Activated gamma-delta T cell (primary cell): ENCODE results near the gene TUBA8.
"Not testable (repeated sequence)": the region's sequence is repeated elsewhere in the genome, so short reads cannot be mapped to it uniquely, and the experiment has no call there.

ENCODE experiments used
- DNase-seq: peaks from one replicate; lab custom pipeline; 2025; lab: John Stamatoyannopoulos, UW

Gene TUBA8

DNA sequence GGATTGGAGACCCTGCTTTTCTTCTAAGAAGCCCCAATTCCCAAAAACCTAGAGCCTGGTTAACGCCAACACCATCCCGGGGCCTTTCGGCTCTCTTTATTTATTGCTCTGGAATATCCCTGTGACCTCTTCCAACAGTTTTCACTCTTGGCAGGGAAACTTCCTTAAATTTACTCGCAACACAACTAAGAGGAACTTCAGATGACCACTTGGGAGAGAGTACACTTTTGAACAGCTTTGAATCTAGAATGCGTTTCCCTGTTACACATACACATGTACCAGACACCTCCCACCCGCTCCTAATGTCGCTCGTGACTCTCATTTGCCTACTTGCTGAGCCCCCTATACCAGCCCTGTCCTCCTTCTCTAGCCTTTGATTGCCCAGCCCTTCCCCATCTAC, 19.4 kb downstream of the TUBA8 start:
- no peak for DNase-seq

DNA sequence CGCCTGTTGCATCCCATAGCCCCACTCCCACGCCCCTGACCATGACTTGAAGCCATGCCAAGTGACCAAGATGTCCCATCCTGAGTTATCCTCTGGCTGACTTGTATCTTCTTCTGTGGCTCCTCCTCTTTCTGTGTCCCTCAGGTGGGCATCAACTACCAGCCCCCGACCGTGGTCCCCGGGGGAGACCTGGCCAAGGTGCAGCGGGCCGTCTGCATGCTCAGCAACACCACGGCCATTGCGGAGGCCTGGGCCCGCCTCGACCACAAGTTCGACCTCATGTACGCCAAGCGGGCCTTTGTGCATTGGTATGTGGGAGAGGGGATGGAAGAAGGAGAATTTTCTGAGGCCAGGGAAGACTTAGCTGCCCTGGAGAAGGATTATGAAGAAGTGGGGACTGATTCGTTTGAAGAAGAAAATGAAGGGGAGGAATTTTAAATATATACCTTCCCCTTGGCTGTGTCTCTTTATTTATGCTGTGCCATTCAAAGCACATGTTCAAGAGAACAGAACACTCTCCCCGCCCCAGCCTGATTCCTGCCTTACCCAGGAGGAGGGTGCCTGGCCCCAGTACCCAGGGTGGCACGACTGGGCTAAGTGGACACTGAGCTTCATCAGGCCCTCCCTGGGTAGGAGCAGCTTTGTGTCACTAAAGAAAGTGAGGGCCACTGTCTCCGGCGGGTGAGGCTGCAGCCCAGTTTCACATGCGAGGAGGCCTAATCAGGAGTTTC, 20.3 kb downstream of the TUBA8 start:
- DNase-seq = no peak

DNA sequence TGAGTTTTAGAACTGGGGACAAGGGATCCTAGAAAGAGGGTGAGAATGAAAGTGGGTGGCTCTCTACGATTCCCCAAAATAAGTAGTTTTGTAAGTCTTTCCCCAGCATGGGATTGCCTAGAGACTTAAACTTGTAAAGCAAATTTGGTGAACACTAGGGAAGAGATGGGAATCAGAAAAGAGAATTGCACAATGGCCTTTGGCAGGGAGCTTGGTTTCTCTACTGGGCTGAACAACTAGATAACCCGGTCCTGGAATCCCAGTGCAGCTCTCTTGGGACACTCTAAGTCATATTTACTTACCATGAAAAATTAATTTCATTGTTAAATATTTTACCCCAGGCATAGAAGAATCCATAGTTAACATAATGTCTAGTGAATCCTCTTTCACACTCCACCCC, 22.8 kb downstream of the TUBA8 start:
- DNase-seq = no peak

DNA sequence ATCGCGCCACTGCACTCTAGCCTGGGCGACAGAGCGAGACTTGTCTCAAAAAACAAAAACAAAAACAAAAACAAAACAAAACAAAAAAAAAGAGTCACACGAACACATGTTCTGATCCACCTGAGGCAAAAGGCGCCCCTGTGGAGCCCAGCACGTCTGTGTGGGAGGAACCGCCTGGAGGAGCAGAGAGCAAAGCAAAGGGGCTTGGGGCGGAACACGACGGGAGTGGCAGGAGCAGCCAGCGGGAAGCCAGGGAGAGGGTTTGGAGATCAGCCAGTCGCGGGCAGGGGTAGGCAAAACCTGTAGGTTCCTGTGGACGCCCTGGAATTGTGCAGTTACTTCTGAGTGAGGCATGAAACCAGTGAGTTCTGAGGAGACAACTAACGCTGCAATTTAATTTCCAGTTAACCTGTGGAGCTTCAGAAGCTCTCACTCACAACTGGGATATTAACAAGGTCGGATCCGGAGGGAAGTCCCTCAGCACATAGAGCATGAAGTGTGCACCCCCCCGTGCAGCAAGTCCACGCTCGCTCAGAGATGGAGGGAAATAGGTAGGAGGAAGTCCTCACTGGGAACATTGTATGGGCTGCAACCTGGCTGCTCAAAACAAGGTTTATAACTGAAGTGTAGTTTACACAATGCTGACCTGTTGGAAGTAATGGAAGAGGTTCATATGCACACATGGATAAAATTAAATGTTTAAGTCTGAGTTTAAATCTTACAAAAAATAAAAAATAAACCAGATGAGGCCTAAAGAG, 26.1 kb downstream of the TUBA8 start:
- no peak for DNase-seq

DNA sequence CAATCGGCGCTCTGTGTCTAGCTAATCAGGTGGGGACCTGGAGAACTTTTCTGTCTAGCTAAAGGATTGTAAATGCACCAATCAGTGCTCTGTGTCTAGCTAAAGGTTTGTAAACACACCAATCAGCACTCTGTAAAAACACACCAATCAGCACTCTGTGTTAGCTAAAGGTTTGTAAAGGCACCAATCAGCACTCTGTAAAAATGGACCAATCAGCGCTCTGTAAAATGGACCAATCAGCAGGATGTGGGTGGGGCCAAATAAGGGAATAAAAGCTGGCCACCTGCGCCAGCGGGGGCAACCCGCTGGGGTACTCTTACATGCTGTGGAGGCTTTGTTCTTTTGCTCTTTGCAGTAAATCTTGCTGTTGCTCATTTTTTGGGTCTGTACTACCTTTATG, 30.4 kb downstream of the TUBA8 start:
- DNase-seq = not testable (repeated sequence)

DNA sequence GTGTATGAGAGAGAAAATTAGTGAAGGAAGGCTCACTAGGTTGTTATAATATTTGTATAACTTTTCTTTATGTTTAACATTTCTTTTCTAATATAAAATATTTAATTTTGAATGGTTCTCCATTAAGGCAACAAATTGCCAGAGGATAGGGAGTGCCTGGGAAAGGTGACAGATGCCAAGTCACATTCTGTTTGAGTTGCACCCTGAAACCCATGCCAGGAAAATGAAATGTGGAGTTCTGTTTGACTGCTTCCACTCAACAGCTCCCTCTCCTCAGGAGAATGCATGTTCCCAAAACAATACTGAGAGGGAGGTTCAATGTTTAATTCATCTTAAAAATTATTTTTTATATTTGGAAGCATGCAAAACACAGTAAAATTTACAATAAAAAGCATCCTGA, 33.5 kb downstream of the TUBA8 start:
- no peak for DNase-seq

DNA sequence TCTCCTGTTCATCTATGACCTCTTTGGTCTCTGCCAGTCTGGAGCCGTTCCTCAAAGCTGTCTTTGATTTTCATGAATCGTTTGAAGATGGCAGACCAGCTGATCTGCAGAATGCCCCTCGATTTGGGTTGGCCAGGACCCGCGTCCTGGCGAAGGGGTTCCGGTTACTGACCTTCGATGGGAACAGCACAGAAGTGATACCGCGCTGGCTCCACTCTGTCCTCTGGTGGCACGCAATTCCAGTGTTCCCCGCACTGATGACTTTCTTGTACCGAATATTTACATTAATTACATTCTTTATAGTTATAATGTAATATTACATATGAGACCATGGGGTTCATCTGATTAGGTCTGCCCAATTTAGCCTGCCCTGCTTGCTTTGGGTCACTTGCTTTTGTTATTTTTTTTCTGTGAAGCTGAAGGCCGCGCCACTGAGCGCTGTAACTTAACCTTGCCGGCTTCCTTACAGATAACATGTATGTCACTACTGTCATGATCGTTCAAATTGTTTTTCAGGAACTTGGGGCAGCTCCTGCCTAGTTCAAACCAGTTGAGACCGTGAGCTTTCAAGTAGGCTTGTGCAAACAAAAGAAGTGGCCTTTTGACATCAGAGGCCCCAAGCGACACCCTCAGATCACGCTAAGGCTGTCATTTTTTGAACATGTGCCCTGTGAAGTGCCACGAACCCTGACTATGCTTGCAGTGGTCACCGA, 35.2 kb downstream of the TUBA8 start:
- DNase-seq = no peak

DNA sequence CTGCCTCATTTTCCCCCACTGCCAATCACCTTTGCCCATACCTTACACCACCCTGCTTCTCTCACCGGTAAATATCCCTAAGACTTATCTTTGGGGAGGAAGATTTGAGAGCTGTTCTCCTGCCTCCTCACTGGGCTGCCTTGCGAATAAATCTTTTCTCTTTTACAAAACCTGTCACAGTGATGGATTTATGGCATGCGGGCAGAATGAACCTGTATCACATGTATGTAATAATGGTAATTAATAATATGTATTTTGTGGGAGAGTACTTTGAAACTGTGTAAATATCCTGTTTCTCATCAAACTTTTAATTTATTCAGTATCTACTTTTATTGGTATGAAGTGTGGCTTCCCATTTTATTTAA, 35.8 kb downstream of the TUBA8 start:
- no peak for DNase-seq

DNA sequence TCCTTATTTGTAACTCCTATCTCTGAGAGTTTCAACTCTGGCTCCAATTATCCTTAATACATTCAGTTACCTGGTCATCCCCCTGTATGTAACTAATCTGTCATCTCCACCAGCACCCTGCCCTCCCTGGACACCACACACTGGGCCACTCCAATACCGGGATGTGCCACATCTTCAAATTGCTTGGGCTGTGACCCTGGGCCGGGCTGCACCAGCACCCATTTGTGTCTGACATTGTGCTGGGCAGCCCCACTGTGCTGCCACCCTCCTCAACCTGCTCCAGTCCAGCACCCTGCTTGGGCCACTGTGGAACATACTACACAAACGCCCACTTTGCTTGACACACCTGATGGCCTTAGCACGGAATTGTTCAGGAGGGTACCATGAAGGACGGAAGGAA, 37.2 kb downstream of the TUBA8 start:
- DNase-seq = no peak

DNA sequence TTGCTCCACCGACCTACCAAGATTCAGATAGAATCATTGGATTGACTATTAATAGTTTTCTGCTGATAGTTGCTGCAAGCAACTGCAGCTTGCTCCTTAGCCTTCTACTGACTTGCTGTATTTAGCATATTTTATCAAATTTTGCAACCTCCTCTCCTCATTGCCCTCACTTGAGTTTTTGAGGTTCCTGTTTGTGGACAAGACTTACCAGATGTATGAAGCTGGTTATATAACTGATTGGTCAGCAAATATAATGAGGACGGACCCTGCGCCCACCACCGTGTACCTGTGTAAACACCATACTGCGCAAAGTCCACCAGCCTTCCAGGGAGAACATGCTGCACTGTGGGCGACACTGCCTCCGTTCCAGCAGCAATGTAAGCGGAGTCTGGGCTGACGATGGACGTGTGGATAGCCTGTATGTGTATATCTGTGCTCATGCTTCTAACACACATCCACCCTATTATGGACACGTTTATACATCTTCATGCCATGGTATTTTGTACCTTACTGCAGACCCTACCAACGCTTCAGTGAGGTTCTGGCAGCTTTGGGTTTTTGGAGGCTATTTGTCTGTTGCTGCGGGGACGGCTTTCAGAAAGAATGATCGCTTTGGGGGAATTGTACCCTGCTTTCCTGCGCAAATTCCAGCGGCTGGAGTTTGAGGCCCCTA, 37.8 kb downstream of the TUBA8 start:
- DNase-seq = no peak

DNA sequence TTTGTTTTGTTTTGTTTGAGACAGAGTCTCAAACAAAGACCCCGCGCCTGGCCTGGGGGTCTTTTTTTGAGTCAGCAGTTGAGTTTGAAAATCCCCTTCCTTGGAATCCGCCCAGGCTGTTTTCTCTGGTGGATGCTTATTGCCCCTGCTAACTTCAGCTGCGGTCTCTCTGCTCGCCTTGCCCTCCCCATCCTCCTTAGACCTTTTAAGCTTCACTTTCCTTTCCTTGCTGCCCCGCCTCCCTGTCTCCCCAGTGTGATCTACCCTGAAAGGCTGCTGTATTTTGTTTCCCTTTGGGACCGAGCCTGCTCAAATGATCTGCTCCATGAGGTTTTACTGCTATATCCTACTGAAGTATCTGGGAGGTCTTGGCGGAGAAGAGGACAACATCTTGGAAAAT, 41.9 kb downstream of the TUBA8 start:
- DNase-seq = no peak

DNA sequence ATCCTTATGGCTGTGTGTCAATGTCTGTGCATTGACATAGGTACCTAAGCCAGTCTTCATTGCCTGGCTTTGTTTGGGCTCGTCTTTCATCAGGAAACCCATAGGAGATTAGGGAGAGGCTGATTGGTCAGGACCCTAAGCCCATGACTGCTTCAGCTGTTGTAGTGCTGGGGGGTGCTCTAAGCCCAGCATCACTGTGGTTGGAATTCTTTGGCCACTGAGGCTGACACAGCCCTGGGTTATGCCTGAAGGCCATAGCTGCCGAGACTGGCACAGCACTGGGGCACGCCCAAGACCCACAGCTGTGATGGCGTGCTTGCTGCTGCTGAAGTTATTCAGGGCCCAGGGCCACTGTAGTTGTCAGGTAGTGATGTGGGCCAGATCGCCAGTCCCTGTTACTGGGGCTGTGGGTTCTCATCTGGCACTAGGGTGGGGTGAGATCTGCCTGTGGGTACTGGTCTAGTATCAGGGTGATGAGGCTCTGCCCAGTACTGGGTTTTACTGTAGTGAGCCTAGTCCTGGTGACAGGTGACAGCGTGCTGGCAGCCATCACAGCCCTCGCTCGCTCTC, 44.3 kb downstream of the TUBA8 start:
- DNase-seq = no peak

DNA sequence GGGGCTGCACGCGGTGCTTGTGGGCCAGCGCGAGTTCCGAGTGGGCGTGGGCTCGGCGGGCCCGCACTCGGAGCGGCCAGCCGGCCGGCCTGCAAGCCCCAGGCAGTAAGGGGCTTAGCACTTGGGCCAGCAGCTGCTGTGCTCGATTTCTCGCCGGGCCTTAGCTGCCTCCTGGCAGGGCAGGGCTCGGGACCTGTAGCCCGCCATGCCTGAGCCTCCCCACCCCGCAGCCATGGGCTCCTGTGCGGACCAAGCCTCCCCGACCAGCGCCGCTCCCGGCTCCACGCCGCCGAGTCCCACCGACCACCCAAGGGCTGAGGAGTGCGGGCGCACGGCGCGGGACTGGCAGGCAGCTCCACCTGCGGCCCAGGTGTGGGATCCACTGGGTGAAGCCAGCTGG, 44.9 kb downstream of the TUBA8 start:
- not testable (repeated sequence) for DNase-seq

DNA sequence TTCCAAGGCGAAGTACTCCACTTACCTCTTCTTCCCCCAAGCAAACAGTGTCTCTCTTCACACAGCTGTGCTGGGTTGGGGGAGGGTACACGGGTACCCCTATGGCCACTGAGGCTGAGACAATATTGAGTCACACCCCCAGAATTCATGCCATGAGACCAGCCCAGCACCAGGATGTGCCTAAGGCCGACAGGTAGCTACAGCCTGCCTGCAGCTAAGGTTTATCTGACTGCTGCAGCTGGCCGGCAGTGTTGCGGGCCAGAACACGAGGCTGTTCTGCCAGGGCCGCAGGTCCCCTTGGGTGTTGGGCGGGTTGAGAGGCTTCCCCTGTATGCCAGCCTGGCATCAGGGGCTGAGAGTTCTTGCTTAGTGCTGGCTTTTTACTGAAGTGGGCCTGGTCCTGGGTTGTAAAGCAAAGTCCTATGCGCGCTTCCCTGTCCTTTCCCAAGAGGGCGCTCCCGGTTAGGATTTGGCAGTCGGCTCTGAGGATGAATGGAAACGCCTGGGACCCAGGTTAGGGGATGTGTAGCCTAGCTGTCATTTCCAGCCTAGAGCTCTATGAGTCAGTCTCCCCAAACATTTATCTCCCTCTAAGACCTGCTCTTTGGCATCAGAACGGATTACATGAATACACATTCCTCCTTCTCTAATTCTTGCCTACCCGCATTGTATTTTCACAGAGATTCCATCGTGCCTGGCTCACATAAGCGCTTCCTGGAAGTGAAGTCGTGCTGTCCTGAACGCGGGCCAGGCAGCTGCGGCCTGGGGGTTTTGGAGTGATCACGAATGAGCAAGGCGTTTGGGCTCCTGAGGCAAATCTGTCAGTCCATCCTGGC, 46.5 kb downstream of the TUBA8 start:
- DNase-seq = no peak

DNA sequence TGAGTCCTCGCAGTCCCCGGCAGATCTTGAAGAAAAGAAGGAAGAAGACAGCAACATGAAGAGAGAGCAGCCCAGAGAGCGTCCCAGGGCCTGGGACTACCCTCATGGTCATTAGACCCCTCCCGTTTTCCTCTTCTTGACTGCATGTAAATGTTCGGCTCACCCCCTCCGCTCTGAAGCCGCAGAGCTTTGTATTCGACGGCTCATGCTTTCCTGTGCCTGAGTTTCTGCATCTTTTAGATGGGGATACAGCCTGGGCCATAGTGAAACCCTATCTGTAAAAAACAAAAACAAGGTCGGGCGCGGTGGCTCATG, 47.1 kb downstream of the TUBA8 start:
- DNase-seq = no peak

DNA sequence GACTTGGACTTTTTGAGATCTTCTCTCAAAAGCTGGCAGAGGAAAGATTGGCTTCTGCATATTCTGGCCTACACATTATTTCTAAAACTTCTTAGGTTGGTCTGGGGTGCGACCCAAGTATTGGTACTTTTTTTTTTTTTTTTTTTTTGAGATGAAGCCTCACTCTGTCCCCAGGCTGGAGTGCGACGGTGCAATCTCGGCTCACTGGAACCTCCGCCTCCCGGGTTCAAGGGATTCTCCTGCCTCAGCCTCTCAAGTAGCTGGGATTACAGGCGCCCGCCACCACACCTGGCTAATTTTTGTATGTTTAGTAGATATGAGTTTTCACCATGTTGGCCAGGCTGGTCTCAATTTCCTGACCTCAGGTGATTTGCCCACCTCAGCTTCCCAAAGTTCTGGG, 50.0 kb downstream of the TUBA8 start:
- DNase-seq = not testable (repeated sequence)

DNA sequence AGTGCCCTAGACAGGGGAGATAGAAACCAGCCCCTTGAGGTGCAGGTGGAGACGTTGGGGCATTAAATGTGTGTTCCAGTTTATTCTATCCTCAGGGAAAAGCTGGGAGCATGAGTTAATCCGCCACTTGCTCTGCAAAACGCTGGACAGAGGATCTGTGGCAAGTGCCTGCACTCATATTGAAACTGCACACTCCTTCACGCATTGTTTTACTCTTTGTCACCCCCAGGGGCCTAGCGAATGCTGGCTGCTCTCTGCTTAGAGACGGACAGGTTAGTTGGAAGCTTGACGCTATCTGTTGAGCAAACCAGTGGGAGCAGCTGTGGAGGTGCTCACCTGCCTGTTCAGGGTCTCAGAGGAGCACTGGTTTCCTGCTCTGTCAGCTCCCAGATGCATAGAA, 53.2 kb downstream of the TUBA8 start:
- not testable (repeated sequence) for DNase-seq

DNA sequence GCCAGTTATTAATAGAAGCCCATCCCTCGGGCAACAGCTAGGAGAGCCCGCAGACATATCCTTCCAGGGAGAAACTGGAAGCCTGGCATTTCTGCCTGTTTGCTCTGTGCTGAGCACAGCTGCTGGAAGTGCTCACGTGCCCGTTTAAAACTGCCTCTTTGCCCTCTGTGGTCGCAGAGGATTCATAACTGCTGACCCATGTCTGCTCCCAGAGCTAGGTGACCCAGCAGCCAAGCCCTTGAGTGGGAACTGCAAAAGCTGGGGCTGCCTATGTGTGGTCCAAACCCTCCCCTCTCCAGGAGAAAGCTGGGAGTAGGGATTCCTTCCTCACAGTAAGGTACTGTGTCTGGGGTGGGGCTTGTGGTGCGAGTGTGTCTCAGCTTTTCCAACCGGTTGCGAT, 54.0 kb downstream of the TUBA8 start:
- DNase-seq = not testable (repeated sequence)

DNA sequence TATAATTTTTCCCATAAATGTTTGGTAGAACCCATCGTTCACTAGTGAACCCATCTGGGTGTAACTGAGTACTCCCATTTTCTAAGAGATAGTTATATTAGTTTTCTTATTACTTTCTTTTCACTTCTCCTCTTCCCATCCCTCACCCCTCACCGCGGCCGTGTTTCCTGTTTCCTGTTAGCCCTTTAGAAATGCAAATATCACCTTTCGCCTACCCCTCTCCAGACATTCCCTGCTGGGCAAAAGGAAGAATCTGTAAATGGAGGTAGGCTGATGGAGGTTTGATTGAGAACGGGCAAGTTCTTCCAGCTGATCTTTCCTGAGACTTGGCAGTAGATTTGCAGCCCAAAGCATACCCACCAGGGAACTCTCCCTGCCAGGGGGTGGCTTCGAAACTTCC, 54.7 kb downstream of the TUBA8 start:
- not testable (repeated sequence) for DNase-seq

DNA sequence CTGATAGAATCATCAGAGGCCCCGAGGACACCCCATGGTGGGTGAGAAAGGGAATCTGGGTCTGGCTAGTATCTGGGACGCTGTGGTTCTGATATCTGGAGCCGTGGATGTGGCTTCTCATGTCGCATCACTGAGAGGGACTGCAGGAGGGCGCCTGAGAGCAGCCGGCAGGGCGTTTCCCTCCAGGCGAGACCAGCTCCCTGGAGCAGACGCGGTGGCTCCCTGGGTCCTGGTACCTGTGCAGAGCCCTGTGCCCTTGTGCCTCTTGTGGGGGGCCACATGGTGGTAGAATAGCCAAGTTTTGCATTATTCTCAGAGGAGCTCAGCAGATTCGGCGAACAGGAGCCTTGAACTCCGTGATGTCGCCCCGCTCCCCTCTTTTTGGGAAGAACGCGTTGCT, 59.7 kb downstream of the TUBA8 start:
- not testable (repeated sequence) for DNase-seq

DNA sequence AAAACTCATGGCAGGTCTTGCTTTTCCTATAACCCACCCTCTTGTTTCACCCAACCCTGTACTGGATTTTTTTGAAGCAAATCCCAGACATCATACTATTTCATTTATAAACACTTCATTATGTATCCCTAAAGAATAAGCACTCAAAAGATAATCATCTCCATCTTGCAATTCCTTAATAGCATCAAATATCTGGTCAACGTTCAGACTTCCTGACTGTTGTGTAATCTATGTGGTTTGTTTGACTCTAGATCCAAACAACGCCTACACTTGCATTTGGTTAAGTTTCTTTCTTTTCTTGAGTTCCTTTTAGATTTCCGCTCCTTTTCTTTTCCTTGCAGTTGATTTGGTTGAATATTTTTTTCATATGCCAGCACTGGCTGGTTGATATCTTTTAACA, 61.6 kb downstream of the TUBA8 start:
- DNase-seq = not testable (repeated sequence)
